Measurements from ENCODE around the gene CISD1. TPM values are rescaled to one million over a fixed set of nuclear protein-coding genes. Genes with fewer than 3 reads are reported as not detected.

Gene CISD1
- polyA plus RNA-seq, 2 of the 4 experiments (the other 2 are of a cell fraction), result 48.1 to 102 TPM

DNA sequence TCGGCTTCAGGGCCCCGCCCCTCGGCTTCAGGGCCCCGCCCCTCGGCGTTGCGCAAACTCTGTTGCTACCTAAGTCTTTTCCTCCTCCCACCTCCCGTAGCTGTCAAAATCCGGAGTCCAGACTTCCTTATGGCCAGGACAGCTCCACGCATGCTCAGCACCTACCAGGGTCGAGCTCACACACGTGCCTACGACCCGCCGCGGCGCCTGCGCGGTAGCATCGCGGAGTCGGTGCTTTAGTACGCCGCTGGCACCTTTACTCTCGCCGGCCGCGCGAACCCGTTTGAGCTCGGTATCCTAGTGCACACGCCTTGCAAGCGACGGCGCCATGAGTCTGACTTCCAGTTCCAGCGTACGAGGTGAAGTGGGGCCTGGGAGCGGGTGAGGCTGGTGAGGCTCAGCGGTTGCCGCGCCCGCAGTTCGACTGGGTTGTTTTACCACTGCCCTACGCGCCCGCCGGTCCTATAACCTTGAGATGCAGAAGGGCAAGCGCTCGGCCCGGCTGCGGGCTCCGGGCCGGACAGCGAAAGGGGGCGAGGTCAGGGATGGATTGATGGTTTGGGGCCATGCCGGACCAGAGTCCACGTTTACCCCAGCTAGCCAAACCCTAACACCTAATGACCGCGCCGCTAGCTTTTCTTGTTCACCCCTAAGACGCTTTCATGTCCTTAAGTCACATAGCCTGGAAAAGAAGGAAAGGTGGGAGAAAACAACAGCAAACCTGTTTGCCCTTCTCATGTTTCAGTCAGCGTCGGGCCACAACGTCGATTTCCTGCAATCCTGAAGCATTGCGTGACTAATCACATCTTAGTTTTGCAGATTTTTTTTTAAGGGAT is at the start of gene CISD1 (continued):
- peak; percentile 89 to 97 for TF ChIP-seq CEBPB (IDR thresholded peaks at IDR 0.05)
- TF ChIP-seq CBX2 (IDR thresholded peaks at IDR 0.05; ENCODE audit: borderline replicate concordance, low read depth), result no peak
- TF ChIP-seq TFCP2L1 (CRISPR knock-in tag; IDR thresholded peaks at IDR 0.05), result no peak
- TF ChIP-seq, protein P1, sequence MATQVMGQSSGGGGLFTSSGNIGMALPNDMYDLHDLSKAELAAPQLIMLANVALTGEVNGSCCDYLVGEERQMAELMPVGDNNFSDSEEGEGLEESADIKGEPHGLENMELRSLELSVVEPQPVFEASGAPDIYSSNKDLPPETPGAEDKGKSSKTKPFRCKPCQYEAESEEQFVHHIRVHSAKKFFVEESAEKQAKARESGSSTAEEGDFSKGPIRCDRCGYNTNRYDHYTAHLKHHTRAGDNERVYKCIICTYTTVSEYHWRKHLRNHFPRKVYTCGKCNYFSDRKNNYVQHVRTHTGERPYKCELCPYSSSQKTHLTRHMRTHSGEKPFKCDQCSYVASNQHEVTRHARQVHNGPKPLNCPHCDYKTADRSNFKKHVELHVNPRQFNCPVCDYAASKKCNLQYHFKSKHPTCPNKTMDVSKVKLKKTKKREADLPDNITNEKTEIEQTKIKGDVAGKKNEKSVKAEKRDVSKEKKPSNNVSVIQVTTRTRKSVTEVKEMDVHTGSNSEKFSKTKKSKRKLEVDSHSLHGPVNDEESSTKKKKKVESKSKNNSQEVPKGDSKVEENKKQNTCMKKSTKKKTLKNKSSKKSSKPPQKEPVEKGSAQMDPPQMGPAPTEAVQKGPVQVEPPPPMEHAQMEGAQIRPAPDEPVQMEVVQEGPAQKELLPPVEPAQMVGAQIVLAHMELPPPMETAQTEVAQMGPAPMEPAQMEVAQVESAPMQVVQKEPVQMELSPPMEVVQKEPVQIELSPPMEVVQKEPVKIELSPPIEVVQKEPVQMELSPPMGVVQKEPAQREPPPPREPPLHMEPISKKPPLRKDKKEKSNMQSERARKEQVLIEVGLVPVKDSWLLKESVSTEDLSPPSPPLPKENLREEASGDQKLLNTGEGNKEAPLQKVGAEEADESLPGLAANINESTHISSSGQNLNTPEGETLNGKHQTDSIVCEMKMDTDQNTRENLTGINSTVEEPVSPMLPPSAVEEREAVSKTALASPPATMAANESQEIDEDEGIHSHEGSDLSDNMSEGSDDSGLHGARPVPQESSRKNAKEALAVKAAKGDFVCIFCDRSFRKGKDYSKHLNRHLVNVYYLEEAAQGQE (IDR thresholded peaks at IDR 0.05), result peak; percentile 59
- no peak for TF ChIP-seq FOSL2 (IDR thresholded peaks at IDR 0.05)
- peak; percentile 35; the same call in 1 of the 2 replicates for TF ChIP-seq FOSL2 (CRISPR knock-in tag; IDR thresholded peaks at IDR 0.05)
- TF ChIP-seq FOSB (CRISPR knock-in tag; IDR thresholded peaks at IDR 0.05), result no peak
- TF ChIP-seq ZFP36 (IDR thresholded peaks at IDR 0.05; ENCODE audit: borderline replicate concordance, partially characterized antibody), result no peak
- TF ChIP-seq NPAS2 (CRISPR knock-in tag; IDR thresholded peaks at IDR 0.05; ENCODE audit: borderline replicate concordance), result no peak
- TF ChIP-seq, protein P2, sequence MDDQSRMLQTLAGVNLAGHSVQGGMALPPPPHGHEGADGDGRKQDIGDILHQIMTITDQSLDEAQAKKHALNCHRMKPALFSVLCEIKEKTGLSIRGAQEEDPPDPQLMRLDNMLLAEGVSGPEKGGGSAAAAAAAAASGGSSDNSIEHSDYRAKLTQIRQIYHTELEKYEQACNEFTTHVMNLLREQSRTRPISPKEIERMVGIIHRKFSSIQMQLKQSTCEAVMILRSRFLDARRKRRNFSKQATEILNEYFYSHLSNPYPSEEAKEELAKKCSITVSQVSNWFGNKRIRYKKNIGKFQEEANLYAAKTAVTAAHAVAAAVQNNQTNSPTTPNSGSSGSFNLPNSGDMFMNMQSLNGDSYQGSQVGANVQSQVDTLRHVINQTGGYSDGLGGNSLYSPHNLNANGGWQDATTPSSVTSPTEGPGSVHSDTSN (IDR thresholded peaks at IDR 0.05), result 0 out of 2 replicates have a peak, but pooled peaks have one; percentile 11
- TF ChIP-seq HDAC2 (IDR thresholded peaks at IDR 0.05), result no peak
- no peak for TF ChIP-seq NFE2L2 (conservative IDR thresholded peaks at IDR 0.05; ENCODE audit: low read length)
- TF ChIP-seq SREBF2 (IDR thresholded peaks at IDR 0.05), result no peak
- TF ChIP-seq SMC3 (IDR thresholded peaks at IDR 0.05), result no peak
- TF ChIP-seq RFX5 (IDR thresholded peaks at IDR 0.05), result no peak
- TF ChIP-seq EHMT2 (IDR thresholded peaks at IDR 0.05; ENCODE audit: low read depth), result no peak
- TF ChIP-seq ZC3H11A (IDR thresholded peaks at IDR 0.05), result no peak
- TF ChIP-seq, protein P3, sequence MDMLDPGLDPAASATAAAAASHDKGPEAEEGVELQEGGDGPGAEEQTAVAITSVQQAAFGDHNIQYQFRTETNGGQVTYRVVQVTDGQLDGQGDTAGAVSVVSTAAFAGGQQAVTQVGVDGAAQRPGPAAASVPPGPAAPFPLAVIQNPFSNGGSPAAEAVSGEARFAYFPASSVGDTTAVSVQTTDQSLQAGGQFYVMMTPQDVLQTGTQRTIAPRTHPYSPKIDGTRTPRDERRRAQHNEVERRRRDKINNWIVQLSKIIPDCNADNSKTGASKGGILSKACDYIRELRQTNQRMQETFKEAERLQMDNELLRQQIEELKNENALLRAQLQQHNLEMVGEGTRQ (IDR thresholded peaks at IDR 0.05), result peak; percentile 80
- TF ChIP-seq ZSCAN20 (CRISPR knock-in tag; IDR thresholded peaks at IDR 0.05), result no peak
- TF ChIP-seq RCOR1 (IDR thresholded peaks at IDR 0.05; ENCODE audit: low read depth, low read length), result no peak
- no peak for TF ChIP-seq RNF2 (IDR thresholded peaks at IDR 0.05; ENCODE audit: borderline replicate concordance, low read depth)
- no peak for TF ChIP-seq HEYL (CRISPR knock-in tag; IDR thresholded peaks at IDR 0.05)
- TF ChIP-seq BHLHE40 (IDR thresholded peaks at IDR 0.05; ENCODE audit: low read depth, low read length), result peak; percentile 65
- TF ChIP-seq ZNF302 (CRISPR knock-in tag; IDR thresholded peaks at IDR 0.05), result no peak
- no peak for TF ChIP-seq RARB (CRISPR knock-in tag; IDR thresholded peaks at IDR 0.05)
- peak in 1 of 2 experiments; percentile 75; a peak in 3 of 5 replicates for TF ChIP-seq JUN (IDR thresholded peaks at IDR 0.05)

All from A549 (cell line).